Osteoblast (primary cell): ENCODE measurements around the gene IFNA8. TPM values are rescaled to one million over a fixed set of nuclear protein-coding genes. Genes with fewer than 3 reads are reported as not detected.
A peak's percentile ranks its signal among the peaks of the same experiment; 100 is the strongest.

ENCODE experiments used
- DNase-seq: peaks from one replicate; pipeline ENCODE4 v3.0.0; 2011; ENCODE audit warnings: low spot score, mixed read lengths; ENCODE audit not compliant: insufficient read length; ENCODE audit errors: missing footprints
- H2AFZ ChIP-seq: 2 replicates; pipeline ENCODE4 v1.6.0; 2011; ENCODE audit warnings: mild to moderate bottlenecking, low read length
- H3K27ac ChIP-seq: 2 replicates; pipeline ENCODE4 v1.5.1; 2011; ENCODE audit warnings: mild to moderate bottlenecking, low read depth, low read length, moderate library complexity
- H3K27me3 ChIP-seq: 2 replicates; pipeline ENCODE4 v1.6.0; 2012; ENCODE audit warnings: mild to moderate bottlenecking, control low read depth, inconsistent platforms, low read length, moderate library complexity; ENCODE audit not compliant: insufficient read depth
- H3K36me3 ChIP-seq: 2 replicates; pipeline ENCODE4 v1.5.1; 2011; ENCODE audit warnings: mild to moderate bottlenecking, low read length, control low read depth, moderate library complexity; ENCODE audit not compliant: insufficient read depth
- H3K4me1 ChIP-seq: 2 replicates; pipeline ENCODE4 v1.5.1; 2011; ENCODE audit warnings: mild to moderate bottlenecking, low read length, control low read depth, moderate library complexity; ENCODE audit not compliant: insufficient read depth
- H3K4me2 ChIP-seq: 2 replicates; pipeline ENCODE4 v1.6.0; 2011; ENCODE audit warnings: mild to moderate bottlenecking, low read length; ENCODE audit not compliant: insufficient read depth
- H3K4me3 ChIP-seq: fragments of 200-600 bp; sonication (generic); 3 replicates; pipeline ENCODE4 v1.5.1; 2012; ENCODE audit warnings: mild to moderate bottlenecking, low read length, inconsistent platforms; ENCODE audit not compliant: insufficient read depth
- H3K79me2 ChIP-seq: 2 replicates; pipeline ENCODE4 v1.6.0; 2012; ENCODE audit warnings: mild to moderate bottlenecking, low read length, control low read depth, inconsistent platforms; ENCODE audit not compliant: insufficient read depth
- H3K9me3 ChIP-seq: 2 replicates; pipeline ENCODE4 v1.5.1; 2011; ENCODE audit warnings: low read depth, low read length, control low read depth
- H4K20me1 ChIP-seq: 2 replicates; pipeline ENCODE4 v1.6.0; 2012; ENCODE audit warnings: mild to moderate bottlenecking, low read length, control low read depth; ENCODE audit not compliant: insufficient read depth
- CTCF ChIP-seq: IDR thresholded peaks from 2 replicates; pipeline ENCODE4 v1.5.1; 2011; ENCODE audit warnings: mild to moderate bottlenecking, low read depth, low read length, moderate library complexity; ENCODE audit errors: extremely low read depth
- total RNA-seq: library from RNA; depleted of rRNA; stranded (reverse); fragments of >200 nt; gene quantifications from 2 replicates; pipeline ENCODE4 v1.2.3, GENCODE V29; 2012

IFNA8 gene
- total RNA-seq, 1 donor: not detected

GRCh38 chr9:21402386-21403251 lies 6.3 kb upstream of the IFNA8 start:
- Histone ChIP-seq H3K27me3 (peaks cover 55% of the 10 kb centered on the region), H3K4me3 (peak overlapping the region; percentile 59), H3K79me2 (no peaks in the 10 kb centered on the region), H3K36me3 (no peaks in the 10 kb centered on the region), H4K20me1 (no peaks in the 10 kb centered on the region), H3K27ac (no peak overlapping the region), H3K9me3 (no peaks in the 10 kb centered on the region), H2AFZ (peak overlapping the region; percentile 59), H3K4me2 (peak overlapping the region; percentile 72), H3K4me1 (peaks cover 7% of the 10 kb centered on the region)
- TF ChIP-seq CTCF: no peak
- peak; percentile 51 for DNase-seq

- Histone ChIP-seq H3K4me2 (no peak overlapping the region), H3K36me3 (no peaks in the 10 kb centered on the region), H3K27me3 (peaks cover 55% of the 10 kb centered on the region), H4K20me1 (no peaks in the 10 kb centered on the region), H3K4me3 (no peak overlapping the region), H3K79me2 (no peaks in the 10 kb centered on the region), H2AFZ (no peak overlapping the region), H3K27ac (no peak overlapping the region), H3K9me3 (no peaks in the 10 kb centered on the region), H3K4me1 (peaks cover 7% of the 10 kb centered on the region)
- no peak for DNase-seq
- TF ChIP-seq CTCF: no peak
Measured at GRCh38 chr9:21404146-21404545, 4.8 kb upstream of the IFNA8 start.

GRCh38 chr9:21412107-21412506 lies 3.2 kb downstream of the IFNA8 start:
- Histone ChIP-seq H2AFZ (no peak overlapping the region), H3K79me2 (no peaks in the 10 kb centered on the region), H3K4me3 (no peak overlapping the region), H3K4me2 (no peak overlapping the region), H3K36me3 (no peaks in the 10 kb centered on the region), H3K9me3 (no peaks in the 10 kb centered on the region), H4K20me1 (no peaks in the 10 kb centered on the region), H3K4me1 (no peaks in the 10 kb centered on the region), H3K27ac (no peak overlapping the region), H3K27me3 (peaks cover 38% of the 10 kb centered on the region)
- DNase-seq: no peak
- TF ChIP-seq CTCF: no peak

GRCh38 chr9:21413151-21413550 lies 4.2 kb downstream of the IFNA8 start:
- no peaks in the 10 kb centered on the region for H3K9me3 ChIP-seq
- H4K20me1 ChIP-seq: no peaks in the 10 kb centered on the region
- no peak overlapping the region for H3K4me2 ChIP-seq
- DNase-seq: no peak
- no peaks in the 10 kb centered on the region for H3K79me2 ChIP-seq
- H3K27me3 ChIP-seq: peaks cover 28% of the 10 kb centered on the region
- no peak overlapping the region for H3K27ac ChIP-seq
- H3K4me3 ChIP-seq: no peak overlapping the region
- no peak overlapping the region for H2AFZ ChIP-seq
- no peak for TF ChIP-seq CTCF
- no peaks in the 10 kb centered on the region for H3K36me3 ChIP-seq
- no peaks in the 10 kb centered on the region for H3K4me1 ChIP-seq
